ENCODE results near the gene LMO2. TPM values are rescaled to one million over a fixed set of nuclear protein-coding genes. Genes with fewer than 3 reads are reported as not detected.

Gene LMO2
- total RNA-seq, 6 donors from 2014 or later = 7.3 to 58.5 (median 34.1) TPM

DNA sequence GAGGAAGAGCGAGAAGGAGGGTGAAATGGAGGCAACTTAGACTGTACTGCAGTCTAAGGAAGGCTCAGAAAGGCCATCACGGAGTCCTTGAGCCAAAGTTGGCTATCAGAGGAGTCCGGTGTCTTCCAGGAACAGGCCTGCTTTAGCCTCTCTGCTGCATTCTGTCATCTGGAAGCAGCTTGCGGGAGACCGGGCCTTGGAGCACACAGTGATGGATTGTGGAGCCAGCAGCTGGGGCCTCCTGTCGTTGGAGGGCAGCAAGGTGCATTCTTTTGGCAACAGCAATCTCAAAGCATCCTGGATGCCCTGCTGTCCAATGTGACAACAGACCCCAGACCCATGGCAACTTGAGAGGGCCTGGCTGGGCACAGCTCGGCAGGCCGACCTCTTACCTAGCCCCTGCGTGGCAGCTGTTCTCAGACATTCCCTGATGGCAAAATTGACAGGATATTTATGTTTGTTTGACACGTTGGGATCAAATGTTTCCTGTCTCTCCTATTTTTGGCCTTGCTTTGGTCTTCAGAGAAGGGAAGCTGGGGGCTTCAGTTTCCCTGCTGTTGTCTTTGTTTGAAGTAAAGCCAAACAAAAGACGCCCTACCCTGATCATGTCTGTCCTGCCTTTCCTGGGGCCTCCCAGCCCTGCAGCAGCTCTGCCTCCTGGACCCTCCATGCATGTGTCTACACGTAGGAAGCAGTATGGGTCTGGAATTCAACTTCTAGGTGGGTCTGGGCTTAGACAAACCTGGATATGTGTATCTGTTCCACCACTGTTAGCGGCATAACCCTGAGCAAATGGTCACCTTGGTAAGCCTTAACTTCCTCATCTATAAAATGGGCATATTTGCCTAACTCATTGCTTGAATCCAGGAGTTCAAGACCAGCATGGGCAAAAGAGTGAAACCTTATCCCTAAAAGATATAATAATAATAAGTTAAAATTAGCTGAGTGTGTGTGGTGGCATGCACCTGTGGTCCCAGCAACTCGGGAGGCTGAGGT, 43.9 kb upstream of the LMO2 start:
- H3K9me3 ChIP-seq = no peaks in the 10 kb centered on the region
- H3K27me3 ChIP-seq = no peaks in the 10 kb centered on the region
- H3K36me3 ChIP-seq = no peaks in the 10 kb centered on the region
- peak overlapping the region; percentile 15 to 69 (median 24) for H3K27ac ChIP-seq
- no peak overlapping the region for H3K4me3 ChIP-seq
- ATAC-seq (ENCODE audit: low FRiP score in 2 of 2) (no peak), DNase-seq (peak in 1 of 2 donors; percentile 32)
- H3K4me1 ChIP-seq = peaks cover 40 to 66% (median 63%) of the 10 kb centered on the region in 4 donors
- TF ChIP-seq POLR2A (IDR thresholded peaks at IDR 0.05) (no peak), POLR2AphosphoS5 (IDR thresholded peaks at IDR 0.05) (peak in 1 of 2 donors; percentile 38), EP300 (IDR thresholded peaks at IDR 0.05) (peak in 1 of 4 donors; percentile 12)
- TF ChIP-seq, protein P1, sequence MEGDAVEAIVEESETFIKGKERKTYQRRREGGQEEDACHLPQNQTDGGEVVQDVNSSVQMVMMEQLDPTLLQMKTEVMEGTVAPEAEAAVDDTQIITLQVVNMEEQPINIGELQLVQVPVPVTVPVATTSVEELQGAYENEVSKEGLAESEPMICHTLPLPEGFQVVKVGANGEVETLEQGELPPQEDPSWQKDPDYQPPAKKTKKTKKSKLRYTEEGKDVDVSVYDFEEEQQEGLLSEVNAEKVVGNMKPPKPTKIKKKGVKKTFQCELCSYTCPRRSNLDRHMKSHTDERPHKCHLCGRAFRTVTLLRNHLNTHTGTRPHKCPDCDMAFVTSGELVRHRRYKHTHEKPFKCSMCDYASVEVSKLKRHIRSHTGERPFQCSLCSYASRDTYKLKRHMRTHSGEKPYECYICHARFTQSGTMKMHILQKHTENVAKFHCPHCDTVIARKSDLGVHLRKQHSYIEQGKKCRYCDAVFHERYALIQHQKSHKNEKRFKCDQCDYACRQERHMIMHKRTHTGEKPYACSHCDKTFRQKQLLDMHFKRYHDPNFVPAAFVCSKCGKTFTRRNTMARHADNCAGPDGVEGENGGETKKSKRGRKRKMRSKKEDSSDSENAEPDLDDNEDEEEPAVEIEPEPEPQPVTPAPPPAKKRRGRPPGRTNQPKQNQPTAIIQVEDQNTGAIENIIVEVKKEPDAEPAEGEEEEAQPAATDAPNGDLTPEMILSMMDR (IDR thresholded peaks at IDR 0.05) = no peak
- 57 to 65% methylated on average over 8 to 14 of the region's 14 CpGs for WGBS, 2 donors

DNA sequence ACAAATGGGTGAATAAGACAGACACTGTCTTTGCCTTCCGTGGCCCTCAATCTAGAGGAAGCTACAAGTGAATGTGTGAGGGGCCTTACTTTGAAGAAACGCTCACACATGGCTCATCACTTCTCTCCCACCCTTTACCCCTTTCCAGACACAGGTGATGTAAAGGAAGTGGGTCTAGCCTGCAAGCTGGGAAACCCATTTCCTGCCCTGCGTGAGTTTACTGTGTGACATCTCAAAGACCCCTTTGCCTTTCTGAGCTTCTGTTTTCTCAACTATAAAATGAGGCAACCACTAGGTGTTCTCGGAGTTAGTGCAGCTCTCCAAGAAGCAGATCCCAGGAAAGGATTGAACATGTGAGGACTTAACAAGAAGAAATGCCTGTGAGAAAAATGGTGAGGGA, 43.1 kb upstream of the LMO2 start:
- ATAC-seq (ENCODE audit: low FRiP score in 2 of 2) = no peak
- Histone ChIP-seq H3K27me3 (no peaks in the 10 kb centered on the region), H3K9me3 (no peaks in the 10 kb centered on the region), H3K4me3 (no peak overlapping the region), H3K4me1 (peaks cover 46 to 74% (median 69%) of the 10 kb centered on the region in 4 donors), H3K36me3 (no peaks in the 10 kb centered on the region), H3K27ac (peak overlapping the region in 3 of 4 donors; percentile 15 to 28 (median 27))
- no peak for DNase-seq
- TF ChIP-seq, protein P1 (IDR thresholded peaks at IDR 0.05) = no peak
- no peak for TF ChIP-seq POLR2A (IDR thresholded peaks at IDR 0.05)
- TF ChIP-seq EP300 (IDR thresholded peaks at IDR 0.05) = no peak
- no peak for TF ChIP-seq POLR2AphosphoS5 (IDR thresholded peaks at IDR 0.05)
- 67 to 76% methylated on average over 4 of the region's 4 CpGs for WGBS, 2 donors

DNA sequence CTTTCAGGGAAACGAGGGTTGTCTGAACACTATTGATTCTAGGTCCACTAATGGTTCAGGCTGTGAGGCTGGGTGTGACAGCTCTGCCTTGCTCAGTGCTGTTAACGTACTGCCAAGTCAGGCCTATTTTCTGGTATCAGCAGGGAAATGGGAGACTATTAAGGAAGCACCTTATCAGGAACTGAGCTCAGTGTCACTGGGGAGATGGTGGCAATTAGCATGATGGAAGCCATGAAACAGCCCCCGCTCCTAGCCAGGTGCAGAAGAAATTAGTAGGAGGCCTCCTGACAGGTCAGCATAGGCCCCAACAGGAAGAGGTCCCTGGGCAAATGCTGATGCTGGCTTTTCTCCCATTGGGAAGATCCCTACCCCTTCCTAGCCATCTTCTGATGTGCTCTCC, 42.6 kb upstream of the LMO2 start:
- Histone ChIP-seq H3K36me3 (no peaks in the 10 kb centered on the region), H3K4me3 (no peak overlapping the region), H3K27ac (peak overlapping the region in 3 of 4 donors; percentile 15 to 87 (median 27)), H3K9me3 (no peaks in the 10 kb centered on the region), H3K4me1 (peaks cover 48 to 79% (median 74%) of the 10 kb centered on the region in 4 donors), H3K27me3 (no peaks in the 10 kb centered on the region)
- 67 to 73% methylated on average over 3 of the region's 3 CpGs for WGBS, 2 donors
- DNase-seq (no peak), ATAC-seq (ENCODE audit: low FRiP score in 2 of 2) (no peak)
- TF ChIP-seq, protein P1 (IDR thresholded peaks at IDR 0.05) = no peak
- no peak for TF ChIP-seq POLR2AphosphoS5 (IDR thresholded peaks at IDR 0.05)
- no peak for TF ChIP-seq EP300 (IDR thresholded peaks at IDR 0.05)
- TF ChIP-seq POLR2A (IDR thresholded peaks at IDR 0.05) = no peak

DNA sequence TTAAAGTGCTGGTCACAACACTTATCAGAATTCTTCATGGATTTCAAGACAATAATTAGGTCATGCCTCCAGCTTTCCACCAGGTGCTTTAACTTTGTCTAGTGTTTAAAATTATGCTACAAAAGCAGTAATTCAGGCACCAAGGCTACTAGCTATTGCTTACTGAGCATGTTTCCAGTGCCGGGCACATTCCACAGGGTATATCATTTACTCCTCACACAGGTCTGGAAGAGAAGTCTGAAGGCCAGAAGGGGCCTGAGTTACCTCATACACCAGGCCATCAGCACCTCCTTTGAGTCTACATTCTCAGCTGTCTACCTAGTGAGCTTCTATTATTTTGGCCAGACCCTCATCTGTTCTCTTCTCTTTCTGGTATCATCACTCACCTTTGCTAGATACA, 41.7 kb upstream of the LMO2 start:
- H3K27me3 ChIP-seq = no peaks in the 10 kb centered on the region
- H3K9me3 ChIP-seq = no peaks in the 10 kb centered on the region
- no peaks in the 10 kb centered on the region for H3K36me3 ChIP-seq
- TF ChIP-seq POLR2AphosphoS5 (IDR thresholded peaks at IDR 0.05) = no peak
- TF ChIP-seq POLR2A (IDR thresholded peaks at IDR 0.05) = no peak
- TF ChIP-seq, protein P1 (IDR thresholded peaks at IDR 0.05) = no peak
- no peak for TF ChIP-seq EP300 (IDR thresholded peaks at IDR 0.05)
- peaks cover 48 to 79% (median 75%) of the 10 kb centered on the region in 4 donors for H3K4me1 ChIP-seq
- DNase-seq (no peak), ATAC-seq (ENCODE audit: low FRiP score in 2 of 2) (no peak)
- peak overlapping the region in 1 of 4 donors; percentile 87 for H3K27ac ChIP-seq
- WGBS, 2 donors = 75% methylated on average over 1 of the region's 1 CpG
- H3K4me3 ChIP-seq = no peak overlapping the region
